GM23338 (cell line): ENCODE measurements around the gene FAM117A. TPM values are rescaled to one million over a fixed set of nuclear protein-coding genes. Genes with fewer than 3 reads are reported as not detected.

Source experiments
- ATAC-seq: fragments of 200-7000 bp; cut with Tn5 transposase; 3 replicates; pipeline ENCODE4 v1.9.1; 2020
- DNase-seq: peaks from one replicate; pipeline ENCODE4 v3.0.0-alpha.2; 2015; ENCODE audit warnings: low spot score
- H2AFZ ChIP-seq: fragments of 200-600 bp; sonication (generic); 2 replicates; pipeline ENCODE4 v1.8.0; 2016; ENCODE audit warnings: antibody characterized with exemption, mild to moderate bottlenecking, moderate library complexity
- H3F3A ChIP-seq: fragments of 200-600 bp; sonication (generic); replicated peaks from 2 replicates; pipeline ENCODE4 v1.8.0; 2017; ENCODE audit warnings: antibody characterized with exemption, mixed run types, low read depth
- H3K27ac ChIP-seq: fragments of 200-600 bp; sonication (generic); 2 replicates; pipeline ENCODE4 v1.6.1; 2016; ENCODE audit warnings: low read depth
- H3K27me3 ChIP-seq: fragments of 200-600 bp; sonication (generic); 2 replicates; pipeline ENCODE4 v1.8.0; 2016; ENCODE audit warnings: mild to moderate bottlenecking, mixed run types, moderate library complexity; ENCODE audit not compliant: insufficient read depth
- H3K36me3 ChIP-seq: fragments of 200-600 bp; sonication (generic); 2 replicates; pipeline ENCODE4 v1.8.0; 2016; ENCODE audit warnings: mild to moderate bottlenecking; ENCODE audit not compliant: insufficient read depth
- H3K4me1 ChIP-seq: fragments of 200-600 bp; sonication (generic); 2 replicates; pipeline ENCODE4 v1.8.0; 2016; ENCODE audit warnings: mild to moderate bottlenecking, moderate library complexity; ENCODE audit not compliant: insufficient read depth
- H3K4me2 ChIP-seq: fragments of 200-600 bp; sonication (generic); 2 replicates; pipeline ENCODE4 v1.7.1; 2017; ENCODE audit warnings: mixed run types
- H3K4me3 ChIP-seq: fragments of 200-600 bp; sonication (generic); 2 replicates; pipeline ENCODE4 v1.6.1; 2016; ENCODE audit warnings: mixed run types
- H3K79me2 ChIP-seq: fragments of 200-600 bp; sonication (generic); replicated peaks from 2 replicates; pipeline ENCODE4 v1.8.0; 2017; ENCODE audit warnings: mild to moderate bottlenecking; ENCODE audit not compliant: insufficient read depth
- H3K9me2 ChIP-seq: fragments of 200-600 bp; sonication (generic); 2 replicates; pipeline ENCODE4 v1.8.0; 2017; ENCODE audit not compliant: insufficient read depth
- H4K20me1 ChIP-seq: fragments of 200-600 bp; sonication (generic); replicated peaks from 2 replicates; pipeline ENCODE4 v1.8.0; 2017; ENCODE audit warnings: mild to moderate bottlenecking; ENCODE audit not compliant: insufficient read depth
- H3K27ac Mint-ChIP-seq: 2 replicates; pipeline ENCODE4 v1.8.0; 2020; ENCODE audit warnings: inconsistent platforms, mild to moderate bottlenecking, moderate library complexity, mixed read lengths
- H3K27me3 Mint-ChIP-seq: 3 replicates; pipeline ENCODE4 v1.8.0; 2022; ENCODE audit warnings: low read depth, mild to moderate bottlenecking, moderate library complexity, mixed read lengths, inconsistent platforms; ENCODE audit not compliant: insufficient read depth, poor library complexity
- H3K36me3 Mint-ChIP-seq: 3 replicates; pipeline ENCODE4 v1.8.0; 2021; ENCODE audit warnings: low read depth, mild to moderate bottlenecking, inconsistent platforms, moderate library complexity, mixed read lengths
- H3K4me1 Mint-ChIP-seq: 3 replicates; pipeline ENCODE4 v1.8.0; 2020; ENCODE audit warnings: mild to moderate bottlenecking, inconsistent platforms, mixed read lengths
- H3K4me3 Mint-ChIP-seq: 3 replicates; pipeline ENCODE4 v1.8.0; 2021; ENCODE audit warnings: moderate library complexity, mild to moderate bottlenecking, inconsistent platforms, mixed read lengths
- H3K9me3 Mint-ChIP-seq: 3 replicates; pipeline ENCODE4 v1.8.0; 2020; ENCODE audit warnings: moderate library complexity, mild to moderate bottlenecking, inconsistent platforms, mixed read lengths
- CTCF ChIP-seq, 2 experiments: fragments of 200-600 bp in 1 of 2; sonication (generic) in 1 of 2; conservative IDR thresholded peaks; 2 replicates each; pipeline versions ENCODE4 v1.5.1 to v1.6.1; 2016 to 2017; ENCODE audit warnings: antibody characterized with exemption in 2 of 2, low read depth in 2 of 2, mild to moderate bottlenecking in 2 of 2, moderate library complexity in 1 of 2
- ETS1 ChIP-seq: IDR thresholded peaks from 2 replicates; pipeline ENCODE4 v1.6.1; 2016; ENCODE audit warnings: antibody characterized with exemption
- EZH2 ChIP-seq: fragments of 200-600 bp; sonication (generic); IDR thresholded peaks from one replicate; pipeline ENCODE4 v1.8.0; 2017; ENCODE audit warnings: antibody characterized with exemption, mild to moderate bottlenecking, low read depth; ENCODE audit not compliant: unreplicated experiment
- EZH2phosphoT487 ChIP-seq: fragments of 200-600 bp; sonication (generic); IDR thresholded peaks from one replicate; pipeline ENCODE4 v1.8.1; 2018; ENCODE audit warnings: antibody characterized with exemption; ENCODE audit not compliant: unreplicated experiment
- JUNB ChIP-seq: IDR thresholded peaks from one replicate; pipeline ENCODE4 v1.6.1; 2016; ENCODE audit warnings: antibody characterized with exemption; ENCODE audit not compliant: unreplicated experiment
- NANOG ChIP-seq: IDR thresholded peaks from 2 replicates; pipeline ENCODE4 v1.6.1; 2016; ENCODE audit warnings: antibody characterized with exemption, borderline replicate concordance
- POLR2AphosphoS5 ChIP-seq: IDR thresholded peaks from 2 replicates; pipeline ENCODE4 v1.6.1; 2016; ENCODE audit warnings: antibody characterized with exemption, low read depth
- REST ChIP-seq: IDR thresholded peaks from one replicate; pipeline ENCODE4 v1.6.1; 2018; ENCODE audit warnings: antibody characterized with exemption; ENCODE audit not compliant: unreplicated experiment
- STAT1 ChIP-seq: IDR thresholded peaks from one replicate; pipeline ENCODE4 v1.6.1; 2016; ENCODE audit warnings: antibody characterized with exemption; ENCODE audit not compliant: unreplicated experiment
- ZNF114 ChIP-seq: fragments of 250-450 bp; sonication (Bioruptor Pico); IDR thresholded peaks from 2 replicates; pipeline ENCODE4 v1.5.0; 2020; ENCODE audit warnings: mild to moderate bottlenecking, moderate library complexity
- ZNF331 ChIP-seq: fragments of 250-450 bp; sonication (Bioruptor Pico); IDR thresholded peaks from 2 replicates; pipeline ENCODE4 v1.5.0; 2020; ENCODE audit warnings: low read depth, mild to moderate bottlenecking, moderate library complexity
- ZNF462 ChIP-seq: fragments of 250-450 bp; sonication (Bioruptor Pico); IDR thresholded peaks from 2 replicates; pipeline ENCODE4 v1.5.0; 2020; ENCODE audit warnings: mild to moderate bottlenecking, moderate library complexity
- polyA plus RNA-seq: library from polyadenylated mRNA; unstranded; fragments of >200 nt; fragmentation: Nextera tagmentation; extraction: Ambion mirVana; gene quantifications from 2 replicates; pipeline ENCODE4 v1.2.1, GENCODE V29; 2016
- total RNA-seq: library from RNA; depleted of rRNA; stranded (reverse); fragments of >200 nt; shearing (Covaris generic); gene quantifications from 2 replicates; pipeline ENCODE4 v1.2.3, GENCODE V29; 2014

Gene FAM117A
- total and polyA plus RNA-seq, 2 experiments from 2014 or later = 21.3 to 46.4 TPM

- peaks cover 11% of the 10 kb centered on the region for H3K4me1 Mint-ChIP-seq
- H3K4me2 ChIP-seq = no peak overlapping the region
- no peaks in the 10 kb centered on the region for H3K36me3 ChIP-seq
- H3K4me3 Mint-ChIP-seq = no peak overlapping the region
- H3K9me3 Mint-ChIP-seq = no peaks in the 10 kb centered on the region
- H3K9me2 ChIP-seq = no peaks in the 10 kb centered on the region
- H2AFZ ChIP-seq = no peak overlapping the region
- H3K27ac ChIP-seq = no peak overlapping the region
- DNase-seq (no peak), ATAC-seq (no peak)
- H3K27me3 Mint-ChIP-seq = no peaks in the 10 kb centered on the region
- no peak overlapping the region for H3K4me3 ChIP-seq
- peaks cover 2% of the 10 kb centered on the region; the same call in 1 of the 2 replicates for H3K4me1 ChIP-seq
- H3K79me2 ChIP-seq = peaks cover 90% of the 10 kb centered on the region
- no peak overlapping the region for H3K27ac Mint-ChIP-seq
- no peaks in the 10 kb centered on the region for H3K27me3 ChIP-seq
- TF ChIP-seq ZNF462 (CRISPR knock-in tag) (no peak), STAT1 (no peak), REST (no peak), JUNB (no peak), ZNF114 (no peak), EZH2 (no peak), POLR2AphosphoS5 (no peak), ZNF331 (no peak), EZH2phosphoT487 (no peak), ETS1 (no peak), CTCF (conservative IDR thresholded peaks at IDR 0.05; ENCODE audit: low read depth in 2 of 2) (no peak), NANOG (no peak)
- peaks cover 40% of the 10 kb centered on the region for H4K20me1 ChIP-seq
- peaks cover 6% of the 10 kb centered on the region; the same call in 1 of the 3 replicates for H3K36me3 Mint-ChIP-seq
- no peaks in the 10 kb centered on the region for H3F3A ChIP-seq
These were observed 21.7 kb downstream of the FAM117A start for GRCh38 chr17:49742166-49742638.
